Hindlimb muscle (tissue), 1 donor: ENCODE measurements around the gene TSPOAP1. TPM values are rescaled to one million over a fixed set of nuclear protein-coding genes. Genes with fewer than 3 reads are reported as not detected.

Experiments used
- DNase-seq: peaks from one replicate; pipeline ENCODE4 v3.0.0-alpha.2; 2013
- polyA plus RNA-seq: library from polyadenylated mRNA; unstranded; fragments of 120-200 nt; gene quantifications from one replicate; pipeline ENCODE4 v1.2.1, GENCODE V29; 2013; ENCODE audit not compliant: insufficient read length

TSPOAP1 gene
- polyA plus RNA-seq, 1 donor: 5.5 TPM

DNA sequence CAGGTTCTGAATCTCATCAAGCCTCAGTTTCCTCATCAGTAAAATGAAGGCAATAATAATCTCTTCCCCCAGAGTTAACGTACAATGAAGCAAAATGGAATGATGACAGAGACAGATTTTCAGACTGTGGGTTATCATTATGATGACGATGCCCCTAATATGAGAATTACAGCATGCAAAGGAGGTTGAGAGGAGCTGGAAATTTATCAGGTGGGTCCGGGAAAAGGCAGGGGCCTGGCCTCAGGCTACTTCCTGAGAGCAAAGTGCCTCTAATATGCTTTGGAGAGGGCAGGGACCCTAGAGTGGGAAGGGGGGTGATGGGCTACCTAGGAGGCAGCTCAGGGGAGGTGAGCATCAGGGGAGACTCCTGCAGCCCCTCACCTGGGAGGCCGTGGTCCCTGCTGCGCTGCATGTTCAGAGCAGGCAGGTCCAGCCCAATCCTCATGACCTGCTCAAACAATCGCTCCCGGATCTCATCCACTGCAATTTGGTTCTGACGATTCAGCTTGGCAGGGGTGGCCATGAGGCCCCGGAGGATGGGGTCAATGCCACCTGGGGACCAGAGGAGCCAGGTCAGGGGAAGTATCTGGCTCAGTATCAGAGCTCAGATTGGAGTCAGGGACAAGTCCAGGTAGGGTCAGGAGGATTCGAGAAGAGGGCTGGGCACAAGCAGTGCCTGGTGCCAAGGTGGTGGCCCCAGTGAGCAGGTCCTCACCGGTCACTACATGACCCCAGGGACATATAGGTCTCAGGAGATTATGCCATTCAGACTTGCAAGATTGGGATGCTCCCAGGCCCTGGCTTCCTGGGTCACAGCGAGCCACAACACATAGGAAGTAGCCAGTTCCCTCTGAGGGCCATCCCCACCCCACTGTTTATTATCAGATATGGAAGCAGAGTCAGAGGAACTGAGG lies 56.0 kb downstream of the TSPOAP1 start:
- no peak for DNase-seq

GRCh38 chr17:58271216-58271931 lies 57.2 kb downstream of the TSPOAP1 start:
- no peak for DNase-seq

- no peak for DNase-seq
These were observed 57.9 kb downstream of the TSPOAP1 start for GRCh38 chr17:58270476-58271215.

DNA sequence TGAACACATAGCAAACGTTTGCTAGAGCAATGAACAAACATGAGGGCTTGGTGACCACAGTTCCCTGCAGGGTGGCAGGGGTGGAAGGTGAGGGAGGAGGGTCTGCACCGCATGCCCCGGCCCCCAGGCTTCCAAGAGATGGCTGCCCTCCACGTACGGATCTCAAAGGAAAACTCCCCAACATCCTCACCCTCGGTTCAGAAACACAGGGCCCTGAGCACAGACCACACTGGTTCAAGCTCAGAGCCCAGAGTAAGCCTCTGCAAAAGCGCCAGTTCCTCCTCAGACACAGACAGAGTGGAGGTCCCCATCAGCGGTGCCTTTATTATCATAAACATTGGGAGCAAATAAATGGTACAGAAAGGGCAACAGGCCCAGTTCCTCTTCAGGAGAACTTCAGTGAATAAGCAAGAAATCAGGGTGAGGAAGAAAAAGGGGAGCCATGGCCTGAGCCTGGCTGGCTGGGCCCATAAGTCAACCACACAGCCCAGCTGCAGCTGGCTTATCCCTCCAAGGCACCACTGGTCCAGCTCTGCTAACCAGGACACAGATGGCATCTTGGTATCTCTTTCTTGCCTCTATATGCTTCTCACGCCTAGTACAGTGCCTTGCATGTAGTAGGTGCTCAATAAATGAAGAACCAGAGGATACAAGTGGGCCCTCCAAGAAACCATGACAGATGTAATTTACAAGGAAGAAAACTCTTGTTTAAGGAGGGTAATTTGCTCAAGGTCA lies 58.9 kb downstream of the TSPOAP1 start:
- DNase-seq: no peak

DNA sequence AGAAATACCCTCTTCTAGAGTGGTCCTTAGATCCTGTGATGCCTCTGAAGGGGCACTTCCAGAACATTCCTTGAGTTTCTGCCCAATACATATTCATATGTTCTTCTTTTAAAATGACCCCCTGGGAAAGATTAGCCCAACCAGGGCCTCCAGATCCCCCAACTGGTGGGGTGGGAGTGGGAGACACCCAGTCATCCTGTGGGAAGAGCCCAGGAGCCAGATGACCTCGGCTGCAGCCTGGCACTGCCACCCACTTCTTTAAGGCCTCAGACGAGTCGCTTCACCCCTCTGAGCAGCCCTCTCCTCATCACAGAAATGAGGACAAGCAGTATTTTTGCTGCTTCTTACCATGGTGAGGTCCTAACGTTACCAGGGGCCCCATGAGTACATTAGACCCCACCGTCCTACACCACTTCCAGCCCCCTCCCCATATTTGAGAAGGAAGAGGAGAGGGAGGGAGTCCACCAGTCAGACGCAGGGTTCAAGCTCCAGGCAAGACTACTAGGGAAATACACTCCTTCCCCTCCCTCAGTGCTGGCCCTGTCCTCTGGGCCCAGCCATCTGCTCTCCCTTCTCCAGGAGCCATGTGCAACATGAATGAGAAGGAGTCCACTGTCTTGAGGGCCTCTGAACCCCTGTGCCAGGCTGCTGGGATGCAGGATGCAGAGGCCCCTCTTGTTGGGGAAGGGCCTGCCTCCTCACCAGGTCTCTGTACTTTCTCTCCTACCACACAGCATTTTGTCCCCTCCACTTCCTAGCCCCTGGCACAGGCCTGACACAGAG lies 59.6 kb downstream of the TSPOAP1 start:
- no peak for DNase-seq

DNA sequence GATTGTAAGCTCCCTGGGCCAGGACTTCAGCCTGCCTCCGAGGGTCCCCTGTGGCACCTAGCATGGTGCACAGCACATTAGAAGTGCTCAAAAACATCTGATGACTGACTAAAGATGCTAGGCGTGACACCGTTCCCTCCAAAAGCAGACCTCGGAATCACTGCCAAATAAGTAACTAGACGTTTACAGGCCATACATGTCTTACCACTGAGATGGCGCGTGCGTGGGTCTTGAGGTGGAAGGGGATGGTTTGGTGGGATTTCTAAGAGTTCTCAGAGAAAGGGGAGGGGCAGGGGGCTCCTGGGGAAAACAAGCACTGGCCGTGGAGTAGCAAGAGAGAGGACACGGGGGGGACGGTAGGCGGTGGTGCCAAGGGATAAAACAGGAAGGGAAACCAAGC lies 60.3 kb downstream of the TSPOAP1 start:
- DNase-seq: no peak

DNA sequence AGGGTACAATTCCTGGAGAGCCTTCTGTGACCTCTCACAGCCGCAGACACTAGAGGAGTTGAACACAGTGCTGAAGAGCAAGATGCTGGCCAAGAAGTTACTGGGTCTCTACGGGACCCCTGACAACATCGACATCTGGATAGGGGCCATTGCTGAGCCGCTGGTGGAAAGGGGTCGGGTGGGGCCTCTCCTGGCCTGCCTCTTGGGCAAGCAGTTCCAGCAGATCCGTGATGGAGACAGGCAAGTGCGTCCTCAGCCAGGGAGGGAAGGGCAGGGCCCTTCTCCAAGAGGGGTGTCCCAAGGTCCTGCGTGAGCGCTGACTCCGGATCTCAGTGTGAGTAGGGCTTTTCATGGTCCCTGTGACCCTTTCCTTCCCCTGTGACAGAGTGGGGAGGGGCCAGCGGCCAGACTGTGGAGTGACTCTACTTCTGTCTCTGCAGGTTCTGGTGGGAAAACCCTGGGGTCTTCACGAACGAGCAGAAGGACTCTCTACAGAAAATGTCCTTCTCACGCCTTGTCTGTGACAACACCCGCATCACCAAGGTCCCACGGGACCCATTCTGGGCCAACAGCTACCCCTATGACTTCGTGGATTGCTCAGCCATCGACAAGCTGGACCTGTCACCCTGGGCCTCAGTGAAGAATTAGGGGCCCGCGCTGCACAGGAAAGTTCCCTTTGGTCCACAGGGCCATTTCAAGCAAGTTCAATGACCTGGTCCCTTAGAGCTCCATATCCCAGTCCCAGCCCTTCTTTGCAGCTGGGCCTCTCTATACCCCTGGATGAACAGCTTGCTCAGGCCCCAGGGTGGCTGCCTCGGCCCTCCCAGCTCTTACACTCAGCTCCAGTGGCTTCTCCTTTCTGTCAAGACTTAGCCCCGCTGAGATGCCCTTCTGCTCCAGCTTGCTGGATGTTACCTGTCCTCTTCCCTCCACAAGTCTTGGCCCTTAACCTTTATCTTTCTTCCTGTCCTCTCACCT lies 61.0 kb downstream of the TSPOAP1 start:
- DNase-seq: no peak

DNA sequence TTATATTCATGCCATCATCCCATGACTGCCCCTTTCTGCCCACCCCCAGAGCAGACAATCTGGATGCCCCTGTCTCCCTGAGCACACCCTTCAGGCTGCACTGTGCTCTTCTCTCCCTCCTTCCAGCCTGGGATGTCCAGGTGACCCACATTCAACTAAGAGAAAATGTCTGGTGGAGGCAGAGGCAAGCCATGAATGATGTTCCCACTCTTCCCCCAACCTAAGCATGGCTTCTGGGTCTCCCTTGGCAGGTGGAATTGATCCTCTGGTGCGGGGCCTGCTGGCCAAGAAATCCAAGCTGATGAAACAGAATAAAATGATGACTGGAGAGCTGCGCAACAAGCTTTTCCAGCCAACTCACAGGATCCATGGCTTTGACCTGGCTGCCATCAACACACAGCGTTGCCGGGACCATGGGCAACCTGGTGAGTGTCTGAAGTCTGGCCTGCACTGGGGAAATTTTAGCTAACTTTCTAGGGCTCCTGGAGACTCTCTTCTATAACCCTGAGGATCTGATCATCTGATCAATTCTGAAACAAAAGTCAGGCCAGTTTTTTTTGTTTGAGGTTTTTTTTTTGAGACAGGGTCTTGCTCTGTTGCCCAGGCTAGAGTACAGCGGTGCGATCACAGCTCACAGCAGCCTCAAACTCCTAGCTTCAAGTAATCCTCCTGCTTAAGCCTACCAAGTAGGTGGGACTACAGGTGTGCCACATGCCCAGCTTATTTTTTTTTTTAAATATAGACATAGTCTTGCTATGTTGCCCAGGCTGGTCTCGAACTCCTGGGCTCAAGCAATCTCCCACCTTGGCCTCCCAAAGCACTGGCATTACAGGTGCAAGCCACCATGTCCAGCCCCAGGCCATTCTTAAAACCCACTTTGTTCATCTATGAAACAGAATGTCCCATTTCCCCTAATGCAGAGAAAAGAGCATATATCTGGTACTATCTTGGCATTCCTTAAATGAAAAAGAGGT lies 62.4 kb downstream of the TSPOAP1 start:
- no peak for DNase-seq

DNA sequence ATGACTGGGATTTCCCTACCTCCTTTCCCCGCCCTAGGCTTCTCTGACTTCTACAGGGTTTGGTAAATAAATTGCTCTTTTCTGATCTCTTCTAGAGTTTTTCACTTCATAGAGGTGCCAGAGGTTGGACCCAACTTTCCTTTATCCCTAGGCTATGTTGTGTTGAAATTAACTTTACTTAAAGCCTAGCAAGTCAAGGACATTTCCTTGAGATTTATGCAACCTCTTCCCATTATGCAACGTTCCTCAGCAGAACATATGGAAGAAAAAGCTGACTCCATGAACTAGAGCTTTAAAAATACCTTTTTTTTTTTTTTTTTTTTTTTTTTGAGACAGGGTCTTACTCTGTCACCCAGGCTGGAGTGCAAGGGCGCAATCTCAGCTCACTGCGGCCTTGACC lies 63.3 kb downstream of the TSPOAP1 start:
- DNase-seq: no peak

DNA sequence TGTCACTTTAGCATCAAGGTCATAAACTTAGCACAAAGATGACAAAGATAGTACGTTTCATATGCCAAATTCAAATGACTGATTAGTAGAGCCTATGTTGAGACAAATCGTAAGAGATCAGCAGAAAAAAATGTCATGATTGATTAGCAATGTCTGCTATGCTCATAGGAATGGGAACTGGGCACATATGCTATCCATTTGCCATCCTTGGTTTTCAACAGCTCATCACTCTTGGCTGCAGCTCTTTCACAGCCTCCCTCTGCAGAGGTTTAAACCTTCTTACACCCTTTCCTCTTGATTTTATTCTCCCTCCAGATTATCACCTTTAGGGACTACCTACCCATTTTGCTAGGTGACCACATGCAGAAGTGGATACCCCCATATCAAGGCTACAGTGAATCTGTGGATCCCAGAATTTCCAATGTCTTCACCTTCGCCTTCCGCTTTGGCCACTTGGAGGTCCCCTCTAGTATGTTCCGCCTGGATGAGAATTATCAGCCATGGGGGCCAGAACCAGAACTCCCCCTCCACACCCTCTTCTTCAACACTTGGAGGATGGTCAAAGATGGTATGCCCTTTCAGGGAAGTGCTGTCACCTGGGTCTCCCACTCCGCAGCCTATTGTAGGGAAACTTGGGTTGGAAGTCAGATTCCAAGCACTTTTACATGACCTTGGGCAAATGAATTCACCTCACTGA lies 64.0 kb downstream of the TSPOAP1 start:
- DNase-seq: no peak

- DNase-seq: no peak
These were observed 64.8 kb downstream of the TSPOAP1 start for GRCh38 chr17:58263773-58264172.

GRCh38 chr17:58262149-58262548 lies 66.4 kb downstream of the TSPOAP1 start:
- DNase-seq: no peak

DNA sequence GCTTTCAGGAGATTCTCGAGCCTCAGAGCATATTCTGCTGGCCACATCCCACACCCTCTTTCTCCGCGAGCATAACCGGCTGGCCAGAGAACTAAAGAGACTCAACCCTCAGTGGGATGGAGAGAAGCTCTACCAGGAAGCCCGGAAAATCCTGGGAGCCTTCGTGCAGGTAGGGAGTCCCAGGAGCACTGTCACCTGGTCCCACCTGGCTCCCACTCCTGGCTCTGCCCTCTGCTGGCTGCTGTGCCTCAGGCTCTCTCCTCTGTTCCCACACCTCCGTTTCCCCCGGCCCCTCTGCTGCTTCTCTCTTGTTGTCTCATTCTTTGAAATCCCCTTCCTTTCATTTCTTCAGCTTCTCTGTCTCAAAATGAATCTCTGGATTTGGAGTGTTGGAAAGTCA lies 73.8 kb downstream of the TSPOAP1 start:
- no peak for DNase-seq

DNA sequence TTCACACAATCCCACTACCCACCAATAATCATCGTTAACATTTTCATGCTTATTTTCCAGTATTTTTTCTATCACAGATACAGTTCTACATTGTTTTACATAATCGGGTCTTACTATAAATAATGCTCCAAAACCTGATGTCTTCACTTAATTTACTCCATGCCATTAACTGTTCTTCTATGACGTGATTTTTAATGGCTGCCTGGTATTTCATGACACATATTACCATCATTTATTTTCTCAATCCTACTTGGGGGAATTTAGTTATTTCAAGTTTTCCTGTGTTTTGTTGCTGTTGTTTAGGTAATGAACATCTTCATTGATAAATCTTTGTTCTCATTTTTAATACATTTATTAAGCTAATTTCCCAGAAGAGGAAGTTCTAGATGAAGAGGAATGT lies 75.5 kb downstream of the TSPOAP1 start:
- DNase-seq: no peak

- DNase-seq: no peak
These were observed 76.5 kb downstream of the TSPOAP1 start for GRCh38 chr17:58252141-58252540.
